Rectal smooth muscle tissue (tissue), 1 donor: Measurements from ENCODE around the gene APCS.

Source experiments
- H3K27ac ChIP-seq: one replicate; pipeline ENCODE4 v1.7.0; 2013; ENCODE audit warnings: low read depth, low read length, inconsistent platforms
- H3K27me3 ChIP-seq: one replicate; pipeline ENCODE4 v1.7.0; 2013; ENCODE audit warnings: low read length; ENCODE audit not compliant: control insufficient read depth, insufficient read depth
- H3K36me3 ChIP-seq: one replicate; pipeline ENCODE4 v1.7.0; 2013; ENCODE audit warnings: low read length; ENCODE audit not compliant: control insufficient read depth, insufficient read depth
- H3K4me1 ChIP-seq: one replicate; pipeline ENCODE4 v1.7.0; 2013; ENCODE audit warnings: low read length; ENCODE audit not compliant: control insufficient read depth, insufficient read depth
- H3K4me3 ChIP-seq: one replicate; pipeline ENCODE4 v1.7.0; 2013; ENCODE audit warnings: low read length
- H3K9ac ChIP-seq: one replicate; pipeline ENCODE4 v1.7.0; 2013; ENCODE audit warnings: low read length

APCS gene, protein sequence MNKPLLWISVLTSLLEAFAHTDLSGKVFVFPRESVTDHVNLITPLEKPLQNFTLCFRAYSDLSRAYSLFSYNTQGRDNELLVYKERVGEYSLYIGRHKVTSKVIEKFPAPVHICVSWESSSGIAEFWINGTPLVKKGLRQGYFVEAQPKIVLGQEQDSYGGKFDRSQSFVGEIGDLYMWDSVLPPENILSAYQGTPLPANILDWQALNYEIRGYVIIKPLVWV

DNA sequence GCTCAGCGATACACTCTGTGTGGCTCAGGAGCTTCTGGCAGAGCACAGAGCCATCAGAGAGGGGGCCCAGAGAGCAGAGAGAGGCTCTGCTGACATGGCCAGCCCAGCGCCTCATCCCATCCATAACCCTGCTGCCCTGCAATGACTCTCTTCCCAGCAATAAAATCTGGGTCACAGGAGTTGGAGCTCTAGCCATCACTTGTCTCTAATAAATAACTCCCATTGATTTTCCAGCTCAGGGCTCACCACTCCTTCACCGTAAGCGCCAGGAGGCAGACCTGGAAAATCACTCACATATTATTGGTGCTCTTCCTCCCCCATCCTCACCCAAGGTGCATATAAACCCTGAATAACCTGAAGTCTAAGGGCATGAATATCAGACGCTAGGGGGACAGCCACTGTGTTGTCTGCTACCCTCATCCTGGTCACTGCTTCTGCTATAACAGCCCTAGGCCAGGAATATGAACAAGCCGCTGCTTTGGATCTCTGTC, at the start of gene APCS:
TSS of gene APCS (plus strand) at position 366 of the 491 bp plus-strand sequence. CDS start at position 462, 96 bp downstream.
- H3K4me3 ChIP-seq: no peak within 1 kb of the TSS
- no peaks in the 10 kb centered on the region for H3K36me3 ChIP-seq
- no peaks in the 10 kb centered on the region for H3K4me1 ChIP-seq
- H3K27me3 ChIP-seq: no peaks in the 10 kb centered on the region
- no peak within 1 kb of the TSS for H3K27ac ChIP-seq
- no peak within 1 kb of the TSS for H3K9ac ChIP-seq

DNA sequence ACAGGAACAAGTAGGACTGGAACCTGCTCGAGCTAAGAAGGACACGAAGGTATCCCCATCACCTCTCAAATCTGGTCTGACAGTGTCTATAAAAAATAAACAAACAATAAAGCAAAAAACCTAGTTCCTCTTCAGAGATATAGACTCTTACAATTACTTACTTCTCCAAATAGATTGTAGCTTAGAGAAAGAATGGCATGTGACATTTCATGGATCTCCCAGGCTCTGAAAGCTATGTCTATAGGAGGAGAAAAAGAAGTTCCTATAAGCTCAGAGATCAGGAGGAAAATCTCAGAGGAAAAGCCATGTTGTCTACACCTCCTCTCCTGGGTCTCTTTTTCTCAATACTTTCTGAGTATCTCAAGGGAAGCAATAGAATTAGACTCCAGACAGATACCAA, 39.5 kb upstream of the APCS start:
- H3K36me3 ChIP-seq: no peaks in the 10 kb centered on the region
- H3K27me3 ChIP-seq: no peaks in the 10 kb centered on the region
- no peak overlapping the region for H3K9ac ChIP-seq
- no peak overlapping the region for H3K4me3 ChIP-seq
- no peaks in the 10 kb centered on the region for H3K4me1 ChIP-seq
- H3K27ac ChIP-seq: no peak overlapping the region

DNA sequence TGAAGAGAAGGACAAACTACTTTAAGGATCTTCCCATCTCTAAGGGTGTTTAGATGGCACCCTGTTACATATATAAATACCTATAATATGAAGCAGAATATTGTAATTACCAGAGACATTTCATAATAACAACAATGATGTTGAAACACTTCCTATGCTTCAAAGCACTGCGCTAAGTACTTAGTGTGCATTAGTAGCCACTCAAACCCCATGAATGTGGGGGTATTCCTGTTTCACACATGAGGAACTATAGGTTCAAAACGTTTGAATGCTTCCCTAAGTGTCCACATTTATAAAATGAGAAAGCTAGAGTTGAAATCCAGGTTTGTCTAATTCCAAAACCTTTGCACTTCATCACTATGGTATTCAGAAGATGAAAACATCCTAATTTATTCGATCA, 33.4 kb upstream of the APCS start:
- H3K27me3 ChIP-seq: no peaks in the 10 kb centered on the region
- H3K4me1 ChIP-seq: no peaks in the 10 kb centered on the region
- H3K27ac ChIP-seq: no peak overlapping the region
- no peaks in the 10 kb centered on the region for H3K36me3 ChIP-seq
- H3K4me3 ChIP-seq: no peak overlapping the region
- no peak overlapping the region for H3K9ac ChIP-seq

DNA sequence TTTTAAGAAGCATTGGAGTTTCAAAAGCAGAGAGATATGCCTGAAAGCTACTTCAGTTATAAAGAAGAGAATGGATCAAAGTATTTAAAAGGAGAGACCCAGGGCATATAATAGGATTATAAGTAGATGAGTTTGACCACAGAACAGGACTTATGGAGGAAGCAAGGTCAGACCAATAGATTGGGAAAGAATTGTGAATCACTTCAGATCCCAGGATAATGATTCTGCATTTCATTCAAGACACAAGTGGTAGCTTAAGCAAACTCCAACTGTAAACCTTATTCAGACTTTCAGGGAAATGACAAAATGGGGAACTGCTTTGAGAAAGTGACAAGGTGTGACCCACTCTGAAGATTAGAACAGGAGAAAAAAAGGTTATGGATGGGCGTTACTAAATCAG, 32.9 kb upstream of the APCS start:
- Histone ChIP-seq H3K36me3 (no peaks in the 10 kb centered on the region), H3K4me3 (no peak overlapping the region), H3K27ac (no peak overlapping the region), H3K27me3 (no peaks in the 10 kb centered on the region), H3K9ac (no peak overlapping the region), H3K4me1 (no peaks in the 10 kb centered on the region)

DNA sequence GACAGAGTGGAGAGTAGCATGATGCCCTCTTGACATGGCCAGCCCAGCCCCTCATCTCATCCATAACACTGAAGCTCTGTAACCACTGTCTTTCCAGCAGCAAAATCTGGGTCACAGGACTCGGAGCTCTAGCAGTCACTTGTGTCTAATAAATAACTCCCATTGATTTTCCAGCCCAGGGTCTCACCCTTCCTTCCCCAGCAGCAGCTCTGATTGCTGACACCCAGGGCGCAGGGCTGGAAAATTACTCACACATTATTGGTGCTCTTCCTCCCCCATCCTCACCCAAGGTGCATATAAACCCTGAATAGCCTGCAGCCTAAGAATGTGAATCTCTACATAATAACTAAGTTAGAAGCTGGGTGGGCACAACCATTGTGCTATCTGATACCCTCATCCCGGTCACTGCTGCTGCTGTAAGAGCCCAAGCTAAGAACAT, 30.7 kb upstream of the APCS start:
- Histone ChIP-seq H3K36me3 (no peaks in the 10 kb centered on the region), H3K9ac (no peak overlapping the region), H3K4me1 (no peaks in the 10 kb centered on the region), H3K27me3 (no peaks in the 10 kb centered on the region), H3K4me3 (no peak overlapping the region), H3K27ac (no peak overlapping the region)

DNA sequence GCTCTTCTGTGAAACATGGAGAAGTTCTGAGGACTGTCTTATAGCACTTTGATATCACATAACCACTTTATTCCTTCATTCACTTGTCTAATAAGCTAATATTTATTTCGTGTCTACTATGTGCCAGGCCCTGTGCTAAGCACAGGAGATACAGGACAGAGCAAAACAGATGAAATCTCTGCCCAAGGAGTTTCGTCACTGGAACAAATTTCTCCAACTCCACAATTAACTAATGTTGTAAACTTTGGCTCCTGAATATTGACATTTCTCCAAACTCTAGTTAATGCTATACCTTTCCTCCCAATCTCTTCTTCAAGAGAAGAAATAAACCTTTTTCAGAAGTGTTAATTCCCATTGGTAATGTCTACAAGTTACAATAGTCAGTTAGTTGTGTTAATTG, 27.0 kb upstream of the APCS start:
- no peak overlapping the region for H3K27ac ChIP-seq
- no peaks in the 10 kb centered on the region for H3K4me1 ChIP-seq

DNA sequence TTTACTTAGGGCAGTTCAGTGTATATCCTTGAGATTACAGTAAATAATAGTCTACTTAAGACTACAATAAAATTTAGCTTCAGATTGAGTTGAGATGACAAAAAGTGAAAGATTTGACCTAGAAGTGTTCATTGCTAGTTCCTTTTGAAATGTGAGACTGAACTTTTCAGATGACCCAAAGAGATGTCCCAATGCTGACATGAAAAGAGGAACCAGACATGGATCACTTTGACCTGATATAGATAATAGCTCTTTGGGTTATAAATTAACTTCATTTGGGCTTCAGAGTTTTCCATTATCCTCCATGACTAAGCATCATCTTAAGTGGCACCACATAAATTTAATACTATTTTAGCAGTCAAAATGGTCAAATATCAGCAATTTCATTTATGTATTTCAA, 26.1 kb upstream of the APCS start:
- no peaks in the 10 kb centered on the region for H3K4me1 ChIP-seq
- H3K27me3 ChIP-seq: no peaks in the 10 kb centered on the region
- H3K27ac ChIP-seq: no peak overlapping the region
- no peak overlapping the region for H3K9ac ChIP-seq
- H3K36me3 ChIP-seq: no peaks in the 10 kb centered on the region
- H3K4me3 ChIP-seq: no peak overlapping the region

More for the DNA sequence above, 27.0 kb upstream of the APCS start:
- Histone ChIP-seq H3K9ac (no peak overlapping the region), H3K4me3 (no peak overlapping the region), H3K36me3 (no peaks in the 10 kb centered on the region), H3K27me3 (no peaks in the 10 kb centered on the region)

DNA sequence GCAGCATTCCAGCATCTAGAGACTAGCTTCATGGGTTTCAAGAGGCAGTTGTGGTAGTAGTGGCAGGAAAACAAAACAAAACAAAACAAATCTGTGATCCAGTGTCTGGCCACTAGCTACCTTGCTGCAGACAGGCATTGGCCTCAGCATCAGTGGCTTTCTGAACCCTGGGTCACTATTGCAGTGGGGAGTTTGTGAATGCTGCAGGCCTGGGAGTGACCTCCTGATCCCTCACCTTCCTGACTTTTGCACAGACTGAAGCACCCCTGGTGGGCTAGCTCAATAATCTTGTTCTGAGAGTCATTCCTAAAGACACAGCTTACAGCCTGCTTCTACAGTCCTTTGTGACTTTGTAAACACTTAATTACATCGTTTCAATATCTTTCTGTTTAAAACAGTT, 24.9 kb upstream of the APCS start:
- Histone ChIP-seq H3K27ac (no peak overlapping the region), H3K4me3 (no peak overlapping the region), H3K9ac (no peak overlapping the region), H3K36me3 (no peaks in the 10 kb centered on the region), H3K27me3 (no peaks in the 10 kb centered on the region), H3K4me1 (no peaks in the 10 kb centered on the region)

DNA sequence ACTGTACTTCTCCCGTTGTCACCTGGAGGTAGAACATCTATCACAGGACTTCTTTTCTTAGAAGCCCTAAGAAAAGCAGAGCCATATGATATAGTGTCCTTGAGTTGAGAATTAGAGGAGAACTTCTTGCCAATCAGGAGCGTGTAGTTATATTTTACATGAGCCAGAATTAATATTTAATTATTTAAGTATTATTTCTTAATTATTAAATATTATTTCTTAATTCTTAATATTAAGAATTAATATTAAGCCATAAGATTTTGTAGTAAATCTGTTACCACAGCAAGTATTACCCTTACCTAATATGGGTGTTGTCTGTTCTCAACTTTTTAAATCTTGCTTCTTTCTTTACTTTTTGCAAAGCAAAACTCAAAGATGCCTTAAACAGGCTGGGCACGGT, 10.2 kb upstream of the APCS start:
- H3K4me1 ChIP-seq: no peaks in the 10 kb centered on the region
- no peak overlapping the region for H3K9ac ChIP-seq
- H3K27ac ChIP-seq: no peak overlapping the region
- no peak overlapping the region for H3K4me3 ChIP-seq
- no peaks in the 10 kb centered on the region for H3K27me3 ChIP-seq
- H3K36me3 ChIP-seq: no peaks in the 10 kb centered on the region

DNA sequence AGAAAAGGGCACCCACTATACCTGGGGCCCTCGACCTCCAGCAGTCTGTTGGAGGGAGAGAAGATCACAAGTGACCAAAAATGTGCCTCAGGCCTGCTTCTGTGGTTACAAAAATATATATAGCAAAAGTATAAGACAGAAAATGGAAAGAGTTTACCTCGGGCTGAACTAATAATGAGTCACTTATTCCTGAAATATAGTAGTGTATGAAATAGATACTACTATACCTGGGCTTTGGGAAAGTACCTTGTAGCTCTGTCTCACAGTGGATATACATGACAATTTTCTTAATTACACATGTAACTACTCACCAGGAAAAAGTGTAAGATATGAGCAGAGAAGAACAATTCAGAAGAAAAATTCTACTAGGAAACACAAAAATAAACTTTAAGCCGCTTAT, 7.3 kb upstream of the APCS start:
- no peaks in the 10 kb centered on the region for H3K4me1 ChIP-seq
- no peaks in the 10 kb centered on the region for H3K27me3 ChIP-seq
- H3K36me3 ChIP-seq: no peaks in the 10 kb centered on the region
- no peak overlapping the region for H3K9ac ChIP-seq
- no peak overlapping the region for H3K4me3 ChIP-seq
- H3K27ac ChIP-seq: no peak overlapping the region

DNA sequence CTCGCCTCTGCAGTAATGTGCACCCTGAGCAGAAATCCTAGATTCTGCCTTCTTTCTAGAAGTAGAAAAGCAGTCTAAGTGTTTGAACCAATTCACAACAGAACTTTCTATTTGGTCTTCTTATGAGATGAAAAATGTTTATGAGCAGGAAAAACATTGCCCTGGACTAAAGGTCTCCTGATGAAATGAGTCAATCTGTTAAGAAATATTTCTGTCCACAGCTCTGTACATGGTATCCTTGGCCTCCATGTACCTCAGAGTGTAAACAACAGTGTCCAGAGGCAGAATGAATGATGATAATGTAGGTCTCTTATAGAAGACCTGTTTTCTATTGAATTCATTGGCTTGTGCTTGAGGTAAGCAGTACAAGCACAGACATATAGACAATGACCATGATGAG, 6.2 kb upstream of the APCS start:
- no peaks in the 10 kb centered on the region for H3K27me3 ChIP-seq

DNA sequence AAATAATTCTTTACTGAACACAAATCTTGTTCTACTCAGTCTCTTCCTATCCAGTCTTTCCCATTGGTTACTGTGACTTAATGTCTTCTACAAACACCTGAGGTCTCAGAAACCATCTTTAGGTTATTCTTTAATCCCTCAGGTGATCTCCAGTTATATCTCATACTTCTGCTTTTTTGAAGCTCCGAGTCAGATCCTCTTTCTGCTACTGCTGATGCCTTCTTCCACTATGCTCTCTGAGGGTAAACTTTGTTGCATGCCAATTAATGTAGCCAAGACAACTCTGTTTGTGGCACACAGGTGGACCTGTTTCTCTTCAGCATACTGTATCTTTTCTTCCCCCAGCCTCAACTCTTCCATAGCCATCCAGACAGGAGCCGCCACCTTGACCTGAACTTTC, 3.1 kb upstream of the APCS start:
- Histone ChIP-seq H3K27me3 (no peaks in the 10 kb centered on the region), H3K36me3 (no peaks in the 10 kb centered on the region), H3K27ac (no peak overlapping the region), H3K9ac (no peak overlapping the region), H3K4me1 (no peaks in the 10 kb centered on the region), H3K4me3 (no peak overlapping the region)

More for the DNA sequence above, 6.2 kb upstream of the APCS start:
- no peak overlapping the region for H3K9ac ChIP-seq
- no peak overlapping the region for H3K4me3 ChIP-seq
- no peak overlapping the region for H3K27ac ChIP-seq
- no peaks in the 10 kb centered on the region for H3K36me3 ChIP-seq
- no peaks in the 10 kb centered on the region for H3K4me1 ChIP-seq

DNA sequence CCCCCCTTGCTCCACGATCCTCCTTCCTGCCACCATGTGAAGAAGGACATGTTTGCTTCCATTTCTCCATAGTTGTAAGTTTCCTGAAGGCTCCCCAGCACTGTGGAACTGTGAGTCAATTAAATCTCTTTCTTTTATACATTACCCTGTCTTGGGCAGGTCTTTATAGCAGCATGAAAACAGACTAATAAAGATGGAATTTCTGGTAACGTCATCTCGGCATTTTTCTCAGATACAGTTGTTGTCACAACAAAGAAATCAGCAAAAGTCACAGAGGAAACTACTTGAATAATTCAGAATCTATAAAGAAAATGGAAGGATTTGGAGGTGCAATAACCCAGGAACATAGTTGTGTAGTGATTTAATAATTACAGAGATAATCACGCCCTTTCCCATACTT, 4.4 kb downstream of the APCS start:
- H3K36me3 ChIP-seq: no peaks in the 10 kb centered on the region
- no peaks in the 10 kb centered on the region for H3K27me3 ChIP-seq
- H3K4me3 ChIP-seq: no peak overlapping the region
- no peak overlapping the region for H3K9ac ChIP-seq
- no peak overlapping the region for H3K27ac ChIP-seq
- H3K4me1 ChIP-seq: no peaks in the 10 kb centered on the region
